GM18868 (cell line): ENCODE data around the gene PHPT1.
"Not testable (repeated sequence)": the region's sequence is repeated elsewhere in the genome, so short reads cannot be mapped to it uniquely, and the experiment has no call there.

ENCODE experiments used
- ATAC-seq: cut with Tn5 transposase; IDR thresholded peaks from one replicate; pipeline ENCODE4 v1.9.1; 2021; ENCODE audit warnings: mild to moderate bottlenecking, moderate library complexity; ENCODE audit not compliant: unreplicated experiment

The PHPT1 gene

DNA sequence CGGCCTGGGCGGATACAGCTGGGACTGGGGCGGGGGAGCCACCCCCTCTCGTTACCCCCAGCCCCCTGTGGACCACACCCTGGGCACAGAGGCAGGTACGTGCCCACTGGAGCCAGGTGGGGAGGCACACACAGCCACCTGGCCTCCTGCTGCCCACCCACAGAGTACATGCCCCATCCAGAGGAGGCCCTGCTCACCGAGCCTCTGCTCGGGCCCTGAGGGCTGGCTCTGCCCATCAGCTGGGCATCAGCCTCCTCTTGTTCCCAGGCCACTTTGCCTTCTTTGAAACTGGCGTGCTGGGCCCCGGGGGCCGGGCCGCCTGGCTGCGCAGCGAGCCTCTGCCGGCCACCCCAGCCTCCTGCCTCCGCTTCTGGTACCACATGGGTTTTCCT is 9.2 kb downstream of the PHPT1 start:
- no peak for ATAC-seq

DNA sequence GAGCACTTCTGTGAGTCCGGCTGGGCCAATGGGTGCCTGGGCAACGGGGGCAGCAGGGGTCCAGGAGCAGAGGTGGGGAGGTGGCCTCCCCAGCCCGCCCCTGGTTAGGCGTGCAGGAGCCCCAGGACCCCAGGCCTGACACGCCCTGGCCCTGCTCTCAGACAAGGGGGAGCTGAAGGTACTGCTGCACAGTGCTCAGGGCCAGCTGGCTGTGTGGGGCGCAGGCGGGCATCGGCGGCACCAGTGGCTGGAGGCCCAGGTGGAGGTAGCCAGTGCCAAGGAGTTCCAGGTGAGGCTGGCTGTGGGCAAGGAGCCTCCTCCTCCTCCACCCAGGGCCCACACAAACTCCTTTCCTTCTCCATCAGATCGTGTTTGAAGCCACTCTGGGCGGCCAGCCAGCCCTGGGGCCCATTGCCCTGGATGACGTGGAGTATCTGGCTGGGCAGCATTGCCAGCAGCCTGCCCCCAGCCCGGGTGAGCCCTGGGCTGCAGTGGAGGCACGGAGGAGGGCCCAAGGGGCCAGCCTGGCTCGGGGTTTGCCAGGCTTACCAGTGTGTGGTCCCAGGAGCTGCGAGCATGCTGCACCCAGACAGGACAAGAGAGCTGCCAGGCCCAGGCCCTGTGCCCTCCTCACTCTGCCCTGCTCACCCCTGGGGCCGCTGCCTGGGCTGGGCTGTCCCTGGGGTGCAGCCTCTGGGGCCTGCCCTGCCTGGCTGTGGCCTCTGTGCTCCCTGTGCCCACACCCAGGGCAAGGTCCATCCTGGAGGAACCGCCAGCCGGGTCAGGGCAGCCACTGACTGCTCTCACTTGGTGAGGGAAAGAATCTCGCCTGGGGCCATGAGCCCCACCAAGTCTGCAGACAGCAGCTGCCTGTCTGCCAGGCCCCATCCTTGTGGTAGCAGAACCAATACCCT is 9.9 kb downstream of the PHPT1 start:
- no peak for ATAC-seq

DNA sequence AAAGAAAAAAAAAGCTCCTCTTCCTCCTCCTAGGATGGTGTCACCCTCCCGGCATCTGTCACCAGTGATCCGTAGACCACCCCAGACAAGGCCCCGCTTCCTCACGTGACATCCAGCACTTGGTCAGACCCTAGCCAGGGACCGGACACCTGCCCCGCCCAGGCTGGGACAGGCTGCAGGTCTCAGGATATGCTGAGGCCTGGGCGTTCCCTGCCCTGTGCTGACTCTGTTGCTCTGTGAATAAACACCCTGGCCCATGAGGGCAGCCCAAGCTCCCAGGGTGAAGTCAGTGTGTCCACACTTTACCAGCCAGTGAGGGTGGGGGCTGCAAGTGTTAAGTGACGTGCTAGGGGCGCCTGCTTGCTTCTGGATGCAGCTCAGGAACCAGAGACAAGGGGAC is 11.3 kb downstream of the PHPT1 start:
- ATAC-seq = no peak

DNA sequence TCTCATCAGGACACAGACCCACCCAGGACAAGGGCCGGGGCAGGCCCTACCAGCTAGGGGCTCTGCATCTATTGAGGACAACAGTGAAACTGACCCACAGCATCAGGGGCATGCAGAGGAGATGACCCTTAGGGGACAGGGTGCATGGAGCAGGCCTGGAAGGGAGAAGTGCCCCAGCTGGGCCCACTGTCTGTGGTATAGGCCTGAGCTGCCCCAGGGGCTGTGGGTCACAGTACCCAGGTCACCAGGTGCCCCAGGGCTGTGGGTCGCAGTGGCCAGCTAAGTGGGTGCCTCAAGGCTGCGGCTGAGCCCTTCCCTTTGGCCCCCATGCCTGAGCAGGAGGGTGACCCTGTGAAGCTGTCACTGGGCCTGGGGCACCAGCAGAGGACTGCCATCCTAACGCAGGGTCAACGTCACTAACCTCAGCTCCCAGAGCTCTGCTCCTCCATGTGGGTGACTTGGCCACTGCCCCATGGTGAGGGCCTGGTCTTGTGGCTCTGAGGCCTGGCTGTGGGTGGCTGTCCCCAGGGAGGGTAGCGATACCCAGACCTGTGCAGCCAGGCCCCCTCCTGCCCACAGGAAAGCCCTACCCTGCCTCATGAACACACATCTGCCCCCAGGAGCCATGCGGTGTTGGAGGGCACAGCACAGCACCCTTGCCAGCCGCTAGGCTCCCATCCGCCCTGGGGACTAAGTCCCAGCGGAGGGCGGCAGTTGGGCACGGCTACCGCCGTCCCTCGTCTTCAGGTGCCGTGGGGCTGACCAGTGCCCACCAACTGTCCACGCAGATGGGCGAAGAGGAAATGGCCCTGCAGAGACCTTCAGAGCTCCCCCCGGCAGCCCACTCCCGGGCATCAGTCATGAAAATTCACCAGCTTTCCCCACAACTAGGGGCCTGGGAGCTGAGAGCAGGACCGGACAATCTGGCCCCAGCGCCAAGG is 12.0 kb downstream of the PHPT1 start:
- no peak for ATAC-seq

DNA sequence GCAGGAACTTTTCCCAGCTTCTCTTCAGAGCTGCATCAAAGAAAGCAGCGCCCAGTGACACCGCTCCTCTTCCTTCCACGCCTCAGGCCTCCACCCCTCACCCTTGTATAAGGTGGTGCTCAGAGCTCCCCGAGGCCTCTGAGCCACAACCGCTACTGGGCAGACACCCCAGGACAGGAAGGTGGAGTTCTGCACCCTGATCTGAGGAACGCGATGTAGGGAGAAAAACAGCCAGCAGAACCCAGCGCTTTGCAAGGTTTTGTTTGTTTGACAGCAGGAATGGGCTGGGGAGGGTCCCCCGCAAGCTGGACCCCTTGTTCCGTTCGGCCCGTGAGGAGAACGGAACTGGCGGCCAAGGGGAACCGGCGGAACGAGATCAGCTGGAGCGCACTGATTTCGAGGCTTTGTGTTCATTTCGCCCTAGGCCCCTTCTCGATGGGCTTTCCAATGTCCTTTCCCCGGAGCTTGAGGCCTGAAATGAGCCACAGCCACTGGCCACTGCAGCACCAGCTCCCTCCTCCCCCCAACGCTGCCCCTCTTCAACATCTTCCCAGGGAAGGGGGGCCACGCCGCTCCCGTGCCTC is 12.8 kb downstream of the PHPT1 start:
- no peak for ATAC-seq

DNA sequence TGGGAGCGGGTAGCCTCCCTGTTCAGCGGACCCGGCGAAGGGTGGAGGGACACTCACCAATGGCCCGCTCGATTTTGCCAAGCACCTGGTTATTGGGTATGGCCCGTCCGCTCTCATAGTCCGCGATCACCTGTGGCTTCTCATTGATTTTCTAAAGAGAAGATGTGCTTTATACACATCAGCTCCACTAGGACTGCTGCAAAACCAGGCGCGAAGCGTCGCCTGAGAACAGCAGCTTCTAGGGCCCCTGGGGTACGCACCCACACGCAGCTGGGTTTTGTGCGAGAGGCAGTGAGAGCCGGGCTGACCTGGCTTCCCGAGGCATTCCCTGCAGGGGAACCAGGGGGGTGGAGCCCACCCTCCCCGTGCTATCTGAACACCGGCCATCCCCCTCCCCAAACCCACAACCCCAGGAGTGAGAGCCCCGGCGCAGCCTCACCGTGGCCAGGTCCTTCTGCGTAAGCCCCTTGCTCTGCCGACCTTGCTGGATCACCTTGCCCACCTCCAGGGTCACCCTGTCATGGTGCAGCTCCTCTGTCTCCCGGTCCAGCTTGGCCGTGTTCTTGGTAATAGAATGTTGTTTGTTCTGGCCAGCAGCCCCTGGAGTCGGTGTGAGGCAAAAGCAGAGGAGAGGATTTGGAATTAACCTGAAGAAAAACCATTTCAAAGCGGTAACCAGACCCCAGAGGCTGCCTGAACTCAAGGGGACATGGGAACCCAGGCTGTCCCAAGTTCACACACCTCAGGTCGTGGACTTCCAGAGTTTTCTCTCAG is 13.8 kb downstream of the PHPT1 start:
- ATAC-seq = no peak

DNA sequence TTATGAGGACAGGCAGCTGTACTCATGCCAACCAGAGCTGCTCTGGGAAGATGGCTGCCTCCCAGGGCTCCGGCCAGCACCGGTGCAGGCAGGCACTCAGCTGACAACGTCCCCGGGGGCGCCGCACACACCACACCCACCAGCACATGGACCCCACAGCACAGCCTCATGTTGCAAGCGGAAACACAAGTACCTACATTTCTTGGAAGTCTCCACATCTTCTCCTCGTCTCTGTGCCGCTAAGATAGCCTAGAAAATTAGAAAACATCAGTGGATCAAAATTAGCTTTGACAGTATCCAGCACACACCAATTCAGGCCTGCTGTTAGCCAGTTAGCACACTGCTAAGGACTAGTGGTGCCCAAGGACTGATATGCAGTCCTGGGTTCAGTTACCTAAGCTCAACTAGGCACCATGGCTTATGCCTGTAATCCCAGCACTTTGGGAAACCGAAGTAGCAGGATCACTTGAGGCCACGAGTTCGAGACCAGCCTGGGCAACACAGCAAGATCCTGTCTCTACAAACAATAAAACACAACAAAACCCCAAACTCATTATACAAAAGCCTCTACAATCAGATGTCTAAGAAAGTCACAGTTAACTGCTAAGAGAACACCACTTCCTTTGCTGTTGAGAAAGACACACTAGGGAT is 14.5 kb downstream of the PHPT1 start:
- no peak for ATAC-seq

DNA sequence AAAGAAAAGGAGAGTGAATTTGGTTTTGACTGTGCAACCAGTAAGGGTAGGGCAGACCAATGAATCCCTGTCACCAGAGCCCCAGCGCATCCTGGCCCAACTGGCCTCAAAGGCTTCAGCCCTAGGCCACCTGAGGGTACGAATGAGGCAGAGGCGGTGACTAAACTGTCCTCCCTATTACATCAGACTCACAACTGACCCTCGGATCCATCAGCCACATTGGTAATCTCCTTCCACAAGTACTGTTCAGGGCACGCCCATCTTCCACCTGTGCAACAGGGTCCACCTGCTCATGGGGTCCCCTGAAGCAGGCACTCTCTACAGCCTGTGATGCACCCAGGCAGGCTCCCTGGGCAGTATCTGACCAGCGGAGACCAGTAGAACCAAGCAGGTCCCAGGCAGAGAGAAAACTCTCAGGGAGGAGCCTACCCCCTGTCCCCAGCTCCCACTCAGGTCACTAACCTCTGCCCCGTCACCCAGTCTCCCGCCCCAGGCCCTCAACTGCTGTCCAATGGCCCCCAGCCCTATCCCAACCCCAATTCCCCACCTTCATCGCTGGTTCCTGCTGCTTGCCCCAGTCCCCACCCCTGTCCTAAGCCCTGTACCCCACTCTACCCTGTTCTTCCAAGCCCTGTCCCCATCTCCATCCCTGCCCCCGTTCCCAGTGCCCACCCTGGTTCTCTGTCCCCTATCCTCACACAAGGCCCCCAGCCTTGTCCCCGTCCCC is 16.0 kb downstream of the PHPT1 start:
- no peak for ATAC-seq

DNA sequence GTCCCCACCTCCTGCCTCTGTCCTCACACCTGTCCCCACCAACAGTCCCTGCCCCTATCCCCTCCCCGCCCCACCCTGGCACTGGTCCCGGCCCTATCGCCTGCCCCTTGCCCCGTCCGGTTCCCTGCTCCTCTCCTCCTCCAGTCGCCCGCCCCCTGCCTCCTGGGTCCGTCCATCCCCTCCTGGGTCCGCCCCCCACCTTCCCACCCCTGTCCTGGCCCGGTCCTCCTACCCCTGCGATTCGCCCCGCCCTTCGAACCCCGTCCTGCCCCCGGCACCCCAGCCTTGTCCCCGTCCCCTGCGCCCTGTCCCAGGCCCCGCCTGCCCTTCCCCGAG is 16.5 kb downstream of the PHPT1 start:
- ATAC-seq = no peak

DNA sequence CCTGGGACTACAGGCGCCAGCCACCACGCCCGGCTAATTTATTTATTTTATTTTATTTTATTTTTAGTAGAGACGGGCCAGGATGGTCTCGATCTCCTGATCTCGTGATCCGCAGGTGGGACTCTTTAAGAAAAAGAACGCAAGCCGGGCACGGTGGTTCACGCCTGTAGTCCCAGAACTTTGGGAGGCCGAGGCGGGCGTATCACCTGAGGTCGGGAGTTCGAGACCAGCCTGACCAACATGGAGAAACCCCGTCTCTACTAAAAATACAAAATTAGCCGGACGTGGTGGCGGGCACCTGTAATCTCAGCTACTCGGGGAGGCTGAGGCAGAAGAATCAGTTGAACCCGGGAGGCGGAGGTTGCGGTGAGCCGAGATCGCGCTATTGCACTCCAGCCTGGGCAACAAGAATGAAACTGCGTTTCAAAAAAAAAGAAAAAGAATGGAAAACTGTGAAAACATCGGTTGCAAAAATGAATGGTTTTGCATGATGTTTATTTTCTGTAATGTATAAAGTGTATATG is 17.8 kb downstream of the PHPT1 start:
- not testable (repeated sequence) for ATAC-seq

DNA sequence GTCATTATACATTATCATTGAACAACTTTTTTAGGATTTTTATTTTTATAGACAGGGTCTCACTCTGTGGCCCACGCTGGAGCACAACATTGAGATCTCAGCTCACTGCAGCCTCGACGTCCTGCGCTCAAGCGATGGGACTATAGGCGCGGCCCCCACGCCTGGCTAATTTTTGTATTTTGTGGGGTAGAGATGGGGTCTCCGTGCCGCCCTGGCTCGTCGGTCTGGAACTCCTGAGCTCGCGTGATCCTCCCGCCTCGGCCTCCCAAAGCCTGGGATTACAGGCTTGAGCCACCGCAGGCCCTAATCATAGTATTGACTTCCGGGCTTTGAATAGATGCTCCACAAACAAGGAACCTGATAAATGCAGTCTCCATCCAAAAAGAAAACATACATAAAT is 18.3 kb downstream of the PHPT1 start:
- no peak for ATAC-seq

DNA sequence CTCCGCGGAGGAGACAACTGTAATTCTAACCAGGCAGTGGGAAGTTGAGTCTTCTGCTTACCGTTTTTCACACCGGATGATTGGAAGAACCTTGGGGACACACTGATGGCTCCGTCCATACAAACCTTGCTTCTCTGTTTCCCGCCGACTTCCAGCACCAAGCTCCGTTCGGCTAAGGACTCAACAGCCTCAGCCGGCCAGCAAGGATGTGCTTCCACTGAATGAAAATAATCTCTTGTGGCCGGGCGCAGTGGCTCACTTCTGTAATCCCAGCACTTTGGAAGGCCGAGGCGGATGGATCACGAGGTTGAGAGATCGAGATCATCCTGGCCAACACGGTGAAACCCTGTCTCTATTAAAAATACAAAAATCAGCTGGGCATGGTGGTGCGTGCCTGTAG is 18.7 kb downstream of the PHPT1 start:
- no peak for ATAC-seq

DNA sequence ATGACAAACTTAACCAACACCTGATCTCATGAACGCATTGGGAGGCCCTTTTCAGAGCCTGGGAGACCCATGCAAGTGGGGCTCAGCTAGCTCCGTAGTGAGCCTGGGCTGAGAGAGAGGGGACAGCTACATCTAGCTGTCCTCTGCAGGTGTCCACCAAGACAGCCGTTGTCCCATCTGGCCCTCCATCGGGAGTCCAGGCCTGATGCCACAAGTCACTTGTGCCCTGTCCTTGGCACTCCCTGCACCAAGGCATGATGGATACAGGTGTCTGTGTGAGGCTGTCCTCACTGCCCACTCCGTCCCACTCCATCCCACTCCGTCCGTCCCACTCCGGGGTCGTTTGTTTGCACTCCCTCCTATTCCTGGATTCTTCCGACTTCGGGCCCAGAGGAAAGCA is 19.4 kb downstream of the PHPT1 start:
- no peak for ATAC-seq

DNA sequence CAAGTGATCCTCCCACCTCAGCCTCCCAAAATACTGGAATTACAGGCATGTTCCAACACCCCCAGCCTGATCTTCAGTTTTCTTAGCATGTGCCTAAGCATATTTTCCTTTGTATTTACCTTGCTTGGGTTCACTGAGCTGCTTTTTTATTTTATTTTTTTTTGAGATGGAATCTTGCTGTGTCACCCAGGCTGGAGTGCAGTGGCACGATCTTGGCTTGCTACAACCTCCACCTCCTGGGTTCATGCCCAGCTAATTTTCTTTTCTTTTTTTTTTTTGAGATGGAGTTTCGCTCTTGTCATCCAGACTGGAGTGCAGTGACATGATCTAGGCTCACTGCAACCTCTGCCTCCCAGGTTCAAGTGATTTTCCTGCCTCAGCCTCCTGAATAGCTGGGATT is 20.4 kb downstream of the PHPT1 start:
- ATAC-seq = not testable (repeated sequence)

DNA sequence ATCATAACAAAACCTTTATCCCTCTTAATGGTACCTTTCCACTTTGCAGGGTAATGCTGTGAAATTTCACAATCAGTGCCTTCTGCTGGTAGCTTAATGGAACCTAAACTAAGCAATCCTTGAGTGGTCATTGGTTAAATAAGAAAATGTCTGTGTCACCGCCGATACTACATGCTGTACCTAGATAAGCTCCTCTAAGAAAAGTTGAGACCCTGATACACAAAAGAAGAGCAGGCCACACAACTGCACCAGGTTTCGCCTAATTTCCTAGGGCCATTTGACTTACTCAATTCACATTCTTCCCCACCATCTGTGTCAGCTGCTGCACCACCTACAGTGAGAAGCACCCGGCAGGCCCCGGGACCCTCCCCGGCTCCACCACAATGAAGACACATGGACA is 25.9 kb downstream of the PHPT1 start:
- no peak for ATAC-seq

DNA sequence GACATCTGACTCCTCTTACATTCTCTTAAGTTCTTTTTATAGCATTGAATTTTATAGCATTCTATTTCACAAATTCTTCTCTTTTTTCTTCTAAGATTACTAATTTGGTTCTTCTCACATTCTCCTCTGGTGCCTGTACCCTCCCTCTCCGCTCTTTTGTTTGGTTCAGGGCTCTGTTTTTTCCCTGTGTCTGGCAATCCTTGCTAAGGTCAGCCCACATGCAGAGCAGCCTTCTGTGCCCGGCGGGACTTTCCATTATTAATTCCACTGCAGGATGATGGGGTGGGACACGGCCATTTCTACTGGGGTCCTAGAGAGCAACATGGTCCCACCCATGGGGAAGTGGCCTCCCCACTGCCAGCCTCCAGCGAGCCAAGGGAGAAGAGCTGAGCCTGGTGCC is 27.3 kb downstream of the PHPT1 start:
- no peak for ATAC-seq

DNA sequence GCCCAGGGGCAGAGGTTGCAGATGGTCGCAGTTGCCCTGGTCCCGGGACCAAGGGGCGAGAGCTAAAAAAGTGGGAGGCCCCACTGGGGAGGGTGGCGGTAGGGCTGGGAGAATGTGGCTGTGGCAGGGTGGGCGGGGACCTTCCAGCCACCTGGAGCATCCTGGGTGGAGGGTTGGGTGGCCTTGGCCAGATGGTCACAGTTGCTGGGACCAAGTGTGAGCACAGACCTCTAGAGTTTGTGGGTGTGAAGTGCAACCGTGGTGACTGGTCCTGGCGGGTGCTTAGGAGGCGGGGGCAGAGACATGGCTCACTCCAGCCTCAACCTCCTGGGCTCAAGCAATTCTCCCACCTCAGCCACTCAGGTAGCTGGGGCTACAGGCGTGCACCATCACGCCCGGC is 31.4 kb downstream of the PHPT1 start:
- ATAC-seq = no peak

DNA sequence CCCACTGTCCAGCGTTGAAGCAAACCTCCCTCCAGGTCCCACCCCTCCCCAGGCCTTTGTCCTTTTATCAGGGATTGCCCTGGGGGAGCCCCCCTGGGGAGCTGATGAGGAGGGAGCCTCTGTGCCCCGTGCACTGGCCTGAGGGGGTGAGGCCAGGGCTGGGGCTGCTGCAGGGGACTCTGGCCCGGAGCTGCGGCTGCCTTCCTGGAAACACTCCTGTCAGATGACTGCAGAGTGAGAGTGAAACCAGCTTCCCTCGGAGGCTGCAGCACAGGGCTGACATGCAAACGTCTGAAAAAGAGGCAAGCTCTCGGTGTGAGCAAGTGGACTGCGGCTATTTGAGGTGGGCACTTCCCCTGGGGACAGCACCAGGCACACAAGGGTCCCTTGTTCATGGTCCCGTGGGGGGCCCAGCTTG is 32.5 kb downstream of the PHPT1 start:
- no peak for ATAC-seq
